Activated T-helper 17 cell treated with anti-CD3 and anti-CD28 coated beads, Interleukin-2, amount 50 U/mL, for 72 hours (primary cell): ENCODE data around the gene FBXL7. TPM values are rescaled to one million over a fixed set of nuclear protein-coding genes. Genes with fewer than 3 reads are reported as not detected.

Experiments used
- ATAC-seq: fragments of 150-1000 bp; cut with Tn5 transposase; replicated peaks from 2 replicates; pipeline ENCODE4 v1.10.0; 2021; ENCODE audit warnings: mild to moderate bottlenecking, moderate library complexity
- H3K27ac Mint-ChIP-seq: one replicate; pipeline ENCODE4 v1.8.0; 2022; ENCODE audit warnings: mixed read lengths
- H3K27me3 Mint-ChIP-seq: one replicate; pipeline ENCODE4 v1.8.0; 2022; ENCODE audit warnings: mixed read lengths
- H3K36me3 Mint-ChIP-seq: one replicate; pipeline ENCODE4 v1.8.0; 2022; ENCODE audit warnings: low read depth, mild to moderate bottlenecking, mixed read lengths
- H3K4me1 Mint-ChIP-seq: one replicate; pipeline ENCODE4 v1.8.0; 2022; ENCODE audit warnings: mixed read lengths
- H3K4me3 Mint-ChIP-seq: one replicate; pipeline ENCODE4 v1.8.0; 2022; ENCODE audit warnings: mild to moderate bottlenecking, mixed read lengths
- H3K9me3 Mint-ChIP-seq: one replicate; pipeline ENCODE4 v1.8.0; 2022; ENCODE audit warnings: mixed read lengths
- total RNA-seq, 2 donors: library from RNA; stranded (reverse); gene quantifications; one replicate each; pipeline ENCODE4 v1.2.3, GENCODE V29; 2022

FBXL7 gene
- total RNA-seq, 2 donors from 2014 or later: not detected

DNA sequence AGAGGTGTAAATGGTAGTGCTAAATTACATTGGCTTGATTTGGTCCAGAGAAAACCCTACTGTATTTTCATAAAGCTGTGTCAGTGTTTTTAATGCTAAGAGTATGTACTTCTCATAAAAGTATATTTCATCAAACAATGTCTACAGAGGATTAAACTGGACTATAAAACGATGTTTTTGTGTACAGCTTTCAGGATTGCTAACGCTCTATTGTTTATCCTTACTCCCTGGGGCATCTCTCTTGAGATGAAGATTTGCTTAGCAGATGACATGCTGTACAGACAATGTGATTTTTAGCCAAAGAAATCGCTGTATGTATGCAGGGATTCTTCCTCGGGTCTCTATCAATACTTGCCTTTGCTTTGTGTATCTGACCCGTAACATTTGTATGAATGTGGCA lies 216.0 kb downstream of the FBXL7 start:
- H3K9me3 Mint-ChIP-seq: peaks cover 4% of the 10 kb centered on the region
- no peak overlapping the region for H3K4me3 Mint-ChIP-seq
- no peaks in the 10 kb centered on the region for H3K4me1 Mint-ChIP-seq
- H3K36me3 Mint-ChIP-seq: no peaks in the 10 kb centered on the region
- no peaks in the 10 kb centered on the region for H3K27me3 Mint-ChIP-seq
- no peak overlapping the region for H3K27ac Mint-ChIP-seq
- no peak for ATAC-seq

DNA sequence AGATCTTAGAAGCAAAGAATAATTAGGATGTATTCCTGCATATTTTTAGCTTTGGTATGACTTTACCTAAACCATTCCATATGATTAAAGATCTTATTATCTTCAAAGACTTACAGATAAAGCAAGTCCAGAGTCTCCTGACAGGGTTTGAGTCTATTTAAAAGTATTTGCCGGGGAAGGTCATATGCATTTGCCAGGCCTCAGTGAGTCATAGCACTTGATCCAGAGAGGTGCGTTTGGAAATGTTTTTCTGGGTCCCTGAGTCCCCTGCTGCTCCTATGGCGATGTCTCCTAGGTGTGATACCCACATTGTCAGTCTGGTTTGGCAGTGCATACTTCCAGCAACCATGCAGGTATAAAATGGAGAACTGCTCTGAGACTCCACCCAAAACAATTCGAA lies 217.0 kb downstream of the FBXL7 start:
- Mint-ChIP-seq H3K27me3 (no peaks in the 10 kb centered on the region), H3K4me3 (no peak overlapping the region), H3K9me3 (no peaks in the 10 kb centered on the region), H3K4me1 (no peaks in the 10 kb centered on the region), H3K27ac (no peak overlapping the region), H3K36me3 (no peaks in the 10 kb centered on the region)
- no peak for ATAC-seq

DNA sequence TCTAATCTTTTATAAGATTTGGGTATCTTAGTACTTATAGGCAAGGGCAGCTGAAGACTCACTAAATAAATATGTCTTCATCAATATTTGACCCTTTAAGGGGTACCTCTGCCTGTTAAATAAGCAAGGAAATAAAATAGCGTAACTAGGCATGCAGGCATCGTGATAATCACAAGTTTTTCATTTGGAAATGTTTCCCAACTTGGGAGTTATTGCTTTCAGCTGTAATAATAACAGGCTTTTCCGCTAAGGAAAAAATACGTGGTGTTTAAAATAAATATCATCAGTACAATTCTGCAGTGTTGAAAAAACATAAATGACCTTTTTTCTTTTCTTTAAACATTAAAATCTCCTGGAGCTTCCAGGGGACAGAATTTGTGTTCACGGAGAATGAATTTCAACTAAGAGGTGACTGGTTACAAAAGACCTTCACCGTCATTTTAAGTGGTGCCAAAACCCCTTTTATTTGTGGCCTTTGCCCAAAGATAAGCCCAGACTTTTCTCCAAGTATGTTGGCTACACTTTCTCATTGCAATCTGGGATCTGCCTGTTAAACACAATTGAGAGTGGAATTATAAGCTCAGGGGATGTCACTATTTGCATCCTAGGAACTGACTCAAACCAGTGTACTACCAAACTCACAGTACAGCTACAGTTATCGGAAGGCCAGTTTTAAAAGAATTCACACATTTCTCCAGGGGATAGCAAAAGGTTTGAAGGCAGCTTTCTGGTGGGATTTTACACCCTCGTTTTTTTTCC lies 218.6 kb downstream of the FBXL7 start:
- H3K4me3 Mint-ChIP-seq: no peak overlapping the region
- H3K4me1 Mint-ChIP-seq: no peaks in the 10 kb centered on the region
- H3K27me3 Mint-ChIP-seq: no peaks in the 10 kb centered on the region
- no peak for ATAC-seq
- no peaks in the 10 kb centered on the region for H3K9me3 Mint-ChIP-seq
- no peak overlapping the region for H3K27ac Mint-ChIP-seq
- H3K36me3 Mint-ChIP-seq: no peaks in the 10 kb centered on the region

- Mint-ChIP-seq H3K4me3 (no peak overlapping the region), H3K36me3 (no peaks in the 10 kb centered on the region), H3K9me3 (no peaks in the 10 kb centered on the region), H3K27me3 (no peaks in the 10 kb centered on the region), H3K4me1 (no peaks in the 10 kb centered on the region), H3K27ac (no peak overlapping the region)
- no peak for ATAC-seq
Measured at GRCh38 chr5:15719784-15720183, 219.8 kb downstream of the FBXL7 start.

- ATAC-seq: no peak
- Mint-ChIP-seq H3K27ac (no peak overlapping the region), H3K9me3 (no peaks in the 10 kb centered on the region), H3K27me3 (no peaks in the 10 kb centered on the region), H3K4me3 (no peak overlapping the region), H3K36me3 (no peaks in the 10 kb centered on the region), H3K4me1 (no peaks in the 10 kb centered on the region)
Measured at GRCh38 chr5:15720515-15720914, 220.5 kb downstream of the FBXL7 start.

GRCh38 chr5:15722305-15722704 lies 222.3 kb downstream of the FBXL7 start:
- no peak overlapping the region for H3K27ac Mint-ChIP-seq
- peaks cover 1% of the 10 kb centered on the region for H3K9me3 Mint-ChIP-seq
- H3K27me3 Mint-ChIP-seq: no peaks in the 10 kb centered on the region
- no peaks in the 10 kb centered on the region for H3K4me1 Mint-ChIP-seq
- ATAC-seq: no peak
- no peak overlapping the region for H3K4me3 Mint-ChIP-seq
- H3K36me3 Mint-ChIP-seq: no peaks in the 10 kb centered on the region

DNA sequence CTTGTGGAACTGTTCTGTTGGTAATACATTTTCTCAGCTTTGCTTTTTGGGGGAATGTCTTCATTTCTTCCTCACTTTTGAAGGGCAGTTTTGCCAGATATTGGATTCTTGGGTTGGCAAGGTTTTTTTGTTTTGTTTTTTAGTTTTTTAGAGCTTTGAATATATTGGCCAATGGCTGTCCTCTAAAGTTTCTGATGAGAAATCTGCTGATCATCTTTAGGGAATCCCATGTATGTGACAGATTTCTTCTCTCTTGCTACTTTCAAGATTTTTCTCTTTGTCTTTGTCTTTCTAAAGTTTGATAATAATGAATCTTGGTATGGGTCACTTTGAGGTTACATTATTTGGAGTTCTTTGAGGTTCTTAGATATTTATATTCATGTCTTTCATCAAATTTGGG lies 227.4 kb downstream of the FBXL7 start:
- no peaks in the 10 kb centered on the region for H3K27me3 Mint-ChIP-seq
- H3K9me3 Mint-ChIP-seq: peaks cover 19% of the 10 kb centered on the region
- H3K4me1 Mint-ChIP-seq: no peaks in the 10 kb centered on the region
- no peaks in the 10 kb centered on the region for H3K36me3 Mint-ChIP-seq
- no peak for ATAC-seq
- H3K27ac Mint-ChIP-seq: no peak overlapping the region
- H3K4me3 Mint-ChIP-seq: no peak overlapping the region

GRCh38 chr5:15728811-15729210 lies 228.8 kb downstream of the FBXL7 start:
- Mint-ChIP-seq H3K4me1 (no peaks in the 10 kb centered on the region), H3K36me3 (no peaks in the 10 kb centered on the region), H3K27me3 (no peaks in the 10 kb centered on the region), H3K27ac (no peak overlapping the region), H3K9me3 (peaks cover 19% of the 10 kb centered on the region), H3K4me3 (no peak overlapping the region)
- no peak for ATAC-seq

- H3K27ac Mint-ChIP-seq: no peak overlapping the region
- no peaks in the 10 kb centered on the region for H3K36me3 Mint-ChIP-seq
- no peak overlapping the region for H3K4me3 Mint-ChIP-seq
- no peaks in the 10 kb centered on the region for H3K4me1 Mint-ChIP-seq
- ATAC-seq: no peak
- H3K27me3 Mint-ChIP-seq: no peaks in the 10 kb centered on the region
- peaks cover 32% of the 10 kb centered on the region for H3K9me3 Mint-ChIP-seq
Measured at GRCh38 chr5:15731699-15732098, 231.7 kb downstream of the FBXL7 start.

DNA sequence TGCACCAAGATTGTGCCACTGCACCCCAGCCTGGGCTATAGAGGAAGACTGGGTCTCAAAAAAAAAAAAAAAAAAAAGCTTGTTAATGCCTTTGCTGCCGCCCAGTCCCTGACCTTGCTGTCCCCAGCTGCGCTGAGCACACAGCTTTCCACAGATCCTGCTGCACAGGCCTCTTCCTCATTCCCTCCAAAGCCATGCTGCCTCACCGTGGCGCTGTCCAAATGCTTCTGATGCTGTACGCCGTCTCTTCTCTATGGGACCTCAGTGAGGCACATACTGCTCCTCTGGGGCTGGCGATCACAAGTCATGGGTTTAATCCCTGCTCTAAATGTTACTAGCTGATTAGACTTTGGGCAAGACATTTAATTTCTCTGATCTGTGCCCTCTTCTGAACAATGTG lies 234.1 kb downstream of the FBXL7 start:
- Mint-ChIP-seq H3K27me3 (no peaks in the 10 kb centered on the region), H3K4me3 (no peak overlapping the region), H3K9me3 (peaks cover 27% of the 10 kb centered on the region), H3K36me3 (no peaks in the 10 kb centered on the region), H3K4me1 (no peaks in the 10 kb centered on the region), H3K27ac (no peak overlapping the region)
- no peak for ATAC-seq

DNA sequence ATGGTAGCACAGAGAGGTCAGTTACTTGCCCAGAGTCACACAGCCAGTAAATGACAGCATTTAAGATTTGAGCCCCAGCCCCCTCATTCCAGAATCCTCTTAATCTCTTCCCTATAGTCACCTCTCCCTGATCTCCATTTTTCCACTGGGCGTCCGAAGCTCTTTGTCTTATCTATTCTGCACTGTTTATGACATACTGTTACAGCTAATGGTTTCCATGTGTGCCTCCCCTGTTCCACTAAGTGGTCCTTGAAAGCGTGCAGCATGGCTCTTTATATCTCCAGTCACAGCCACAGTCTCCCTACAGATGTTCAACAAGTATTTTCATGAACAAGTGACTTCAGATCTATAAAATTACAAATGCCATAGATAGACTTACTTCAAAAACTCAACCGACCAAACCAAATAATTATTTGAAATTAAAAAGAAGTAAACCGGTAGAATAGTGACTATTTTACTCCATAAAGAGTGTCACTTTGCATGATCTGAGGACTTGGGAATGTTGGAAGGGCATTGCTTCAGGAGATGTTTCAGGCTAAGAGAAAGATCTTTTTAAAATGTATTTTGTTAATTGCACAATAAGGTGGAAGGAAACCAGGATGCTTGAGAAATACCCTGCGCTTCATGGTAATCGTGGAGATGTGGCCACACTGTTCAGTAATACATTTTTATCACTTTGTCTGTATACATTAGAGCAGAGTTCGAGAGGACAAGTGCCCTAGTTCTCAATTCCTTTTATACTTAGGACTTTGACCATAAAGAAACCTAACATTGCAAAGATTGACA lies 237.2 kb downstream of the FBXL7 start:
- H3K9me3 Mint-ChIP-seq: peaks cover 25% of the 10 kb centered on the region
- H3K36me3 Mint-ChIP-seq: no peaks in the 10 kb centered on the region
- no peak overlapping the region for H3K4me3 Mint-ChIP-seq
- no peak for ATAC-seq
- H3K27me3 Mint-ChIP-seq: no peaks in the 10 kb centered on the region
- H3K4me1 Mint-ChIP-seq: no peaks in the 10 kb centered on the region
- no peak overlapping the region for H3K27ac Mint-ChIP-seq

DNA sequence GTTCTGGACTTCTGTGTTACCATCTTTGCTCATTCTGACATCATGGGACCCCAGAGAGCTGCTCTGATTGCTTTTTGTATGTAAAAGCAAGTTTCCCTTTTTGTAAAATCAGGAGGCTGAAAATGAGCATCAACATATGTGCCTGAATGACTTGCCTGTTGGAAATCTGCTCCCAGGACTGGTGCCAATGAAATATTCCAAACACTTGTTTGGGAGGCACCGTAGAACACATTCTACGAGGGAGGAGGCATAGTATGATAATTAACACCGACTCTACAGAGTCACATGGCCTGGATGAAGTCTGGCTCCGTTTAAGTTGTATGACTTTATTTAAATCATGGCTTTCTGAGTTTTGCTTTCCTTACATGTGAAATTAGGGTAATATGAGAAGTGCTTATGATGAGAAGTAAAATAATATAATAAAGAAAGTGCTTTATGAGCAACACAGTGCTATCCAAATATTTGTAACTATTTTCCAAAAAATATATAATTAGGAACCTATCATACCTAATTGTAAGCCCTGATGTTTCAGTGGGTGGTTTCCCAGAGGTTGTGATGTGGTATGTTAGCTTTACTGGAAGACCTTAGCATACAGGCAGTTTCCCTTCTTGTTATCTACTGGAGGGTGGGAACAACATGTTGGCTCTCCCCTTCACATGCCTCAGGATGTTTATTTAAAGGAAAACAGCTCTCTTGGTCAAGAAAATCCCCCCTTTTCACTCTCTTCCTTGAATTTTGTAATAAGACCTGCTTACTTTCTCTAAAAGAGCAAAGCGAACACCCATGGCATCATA lies 238.1 kb downstream of the FBXL7 start:
- Mint-ChIP-seq H3K27ac (no peak overlapping the region), H3K27me3 (no peaks in the 10 kb centered on the region), H3K4me1 (no peaks in the 10 kb centered on the region), H3K9me3 (peaks cover 25% of the 10 kb centered on the region), H3K36me3 (no peaks in the 10 kb centered on the region), H3K4me3 (no peak overlapping the region)
- no peak for ATAC-seq

- no peak for ATAC-seq
- H3K27me3 Mint-ChIP-seq: no peaks in the 10 kb centered on the region
- H3K27ac Mint-ChIP-seq: no peak overlapping the region
- H3K4me3 Mint-ChIP-seq: no peak overlapping the region
- peaks cover 20% of the 10 kb centered on the region for H3K9me3 Mint-ChIP-seq
- no peaks in the 10 kb centered on the region for H3K4me1 Mint-ChIP-seq
- no peaks in the 10 kb centered on the region for H3K36me3 Mint-ChIP-seq
Measured at GRCh38 chr5:15740383-15740782, 240.4 kb downstream of the FBXL7 start.

GRCh38 chr5:15741591-15741990 lies 241.6 kb downstream of the FBXL7 start:
- Mint-ChIP-seq H3K27me3 (no peaks in the 10 kb centered on the region), H3K36me3 (no peaks in the 10 kb centered on the region)

DNA sequence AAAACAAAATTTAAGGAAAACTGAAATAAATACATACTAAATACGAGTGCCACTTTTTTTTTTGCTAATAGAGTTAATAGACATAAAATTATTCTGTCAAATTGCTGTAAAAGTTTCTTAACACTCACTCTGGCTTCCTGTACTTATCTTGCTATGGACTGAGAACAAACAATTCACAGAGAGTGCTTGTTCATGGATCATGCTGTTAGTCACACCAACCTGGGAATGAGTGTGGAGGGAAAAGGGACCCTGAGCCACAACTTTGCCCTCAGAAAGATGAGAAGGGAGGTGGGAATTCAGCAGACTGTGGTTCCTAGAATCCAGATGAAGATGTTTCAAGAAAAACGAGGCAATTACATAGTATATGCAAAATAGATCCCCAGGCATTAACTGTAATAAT lies 246.9 kb downstream of the FBXL7 start:
- Mint-ChIP-seq H3K4me3 (no peak overlapping the region), H3K36me3 (no peaks in the 10 kb centered on the region), H3K9me3 (peaks cover 6% of the 10 kb centered on the region), H3K27me3 (no peaks in the 10 kb centered on the region), H3K27ac (no peak overlapping the region), H3K4me1 (no peaks in the 10 kb centered on the region)
- ATAC-seq: no peak

More at GRCh38 chr5:15741591-15741990, 241.6 kb downstream of the FBXL7 start:
- H3K27ac Mint-ChIP-seq: no peak overlapping the region
- H3K4me3 Mint-ChIP-seq: no peak overlapping the region
- peaks cover 17% of the 10 kb centered on the region for H3K9me3 Mint-ChIP-seq
- no peaks in the 10 kb centered on the region for H3K4me1 Mint-ChIP-seq
- ATAC-seq: no peak
